GM21723 (cell line): ENCODE results near the gene ALDH7A1.
"Not testable (repeated sequence)": the region's sequence is repeated elsewhere in the genome, so short reads cannot be mapped to it uniquely, and the experiment has no call there.

Experiments
- ATAC-seq: cut with Tn5 transposase; IDR thresholded peaks from one replicate; pipeline ENCODE4 v1.9.1; 2021; ENCODE audit warnings: mild to moderate bottlenecking, moderate library complexity; ENCODE audit not compliant: unreplicated experiment

The ALDH7A1 gene

DNA sequence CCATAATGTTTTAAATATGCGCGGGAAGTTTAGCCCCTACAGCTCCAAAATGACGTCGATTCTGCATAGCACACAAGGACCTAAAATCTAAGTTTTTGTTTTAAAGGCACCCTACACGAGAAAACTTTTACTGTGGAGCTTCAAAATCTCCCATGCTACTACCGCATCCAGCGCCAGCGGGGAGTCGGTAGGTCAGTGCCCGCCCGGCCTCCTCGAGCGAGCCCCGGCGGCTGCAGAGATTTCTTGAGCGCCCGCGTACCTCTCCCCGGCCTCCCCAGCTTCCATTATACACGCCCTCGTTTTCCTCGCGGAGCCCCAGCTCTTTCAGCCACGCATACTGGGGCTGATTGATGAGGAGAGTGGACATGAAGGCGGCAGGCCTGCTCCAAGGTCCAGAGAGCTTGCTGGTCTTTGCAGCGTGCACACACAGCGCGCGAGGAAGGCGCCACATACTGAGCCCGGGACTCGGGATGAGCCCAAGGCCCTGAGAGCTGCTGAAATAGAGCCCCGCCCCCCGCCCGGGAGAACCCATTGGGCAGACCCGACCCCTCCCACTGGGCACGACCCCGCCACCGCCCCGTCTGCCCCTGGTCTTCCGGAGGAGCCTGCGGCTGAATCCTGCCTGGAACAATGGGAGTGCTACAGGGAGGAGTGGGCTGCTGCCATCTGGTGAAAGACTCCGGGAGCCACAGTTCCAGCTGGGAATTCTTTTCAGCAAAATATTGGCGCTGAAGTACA is at the start of gene ALDH7A1:
TSS of gene ALDH7A1 (minus strand) at position 472 of the 738 bp plus-strand sequence. CDS start at position 451, 21 bp downstream.
- peak; percentile 77 for ATAC-seq

DNA sequence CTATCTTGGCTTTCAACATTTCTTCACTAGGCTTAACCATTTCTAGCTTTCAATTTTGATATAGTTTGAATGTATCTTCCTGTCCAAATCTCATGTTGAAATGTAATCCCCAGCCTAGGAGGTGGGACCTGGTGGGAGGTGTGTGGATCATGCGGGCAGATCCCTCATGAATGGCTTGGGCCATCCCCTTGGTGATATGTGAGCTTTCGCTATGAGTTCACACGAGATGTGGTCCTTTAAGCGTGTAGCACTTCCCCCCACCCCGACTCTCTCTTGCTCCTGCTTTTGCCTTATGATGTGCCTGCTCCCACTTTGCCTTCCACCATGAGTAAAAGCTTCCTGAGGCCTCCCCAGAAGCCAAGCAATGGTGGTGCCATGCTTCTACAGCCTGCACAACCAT is 46.4 kb upstream of the ALDH7A1 start:
- peak; percentile 73 for ATAC-seq

DNA sequence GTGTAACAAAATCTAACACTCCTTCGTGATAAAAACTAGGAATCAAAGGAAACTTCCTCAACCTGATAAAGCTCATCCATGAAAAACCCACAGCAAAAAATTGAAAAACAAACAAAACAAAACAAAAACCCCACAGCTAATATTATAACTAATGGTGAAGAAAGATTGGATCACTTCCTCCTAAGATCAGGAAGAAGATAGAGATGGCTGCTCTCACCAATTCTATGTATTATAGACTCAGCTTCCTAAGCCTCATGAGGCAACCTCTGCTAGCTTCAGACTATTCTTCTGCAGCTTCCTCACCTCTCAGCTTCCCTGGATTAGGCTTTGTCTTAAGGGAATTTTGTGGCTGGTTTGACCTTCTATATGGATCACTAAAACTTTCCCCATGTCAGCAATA is 45.8 kb upstream of the ALDH7A1 start:
- peak; percentile 39 for ATAC-seq

DNA sequence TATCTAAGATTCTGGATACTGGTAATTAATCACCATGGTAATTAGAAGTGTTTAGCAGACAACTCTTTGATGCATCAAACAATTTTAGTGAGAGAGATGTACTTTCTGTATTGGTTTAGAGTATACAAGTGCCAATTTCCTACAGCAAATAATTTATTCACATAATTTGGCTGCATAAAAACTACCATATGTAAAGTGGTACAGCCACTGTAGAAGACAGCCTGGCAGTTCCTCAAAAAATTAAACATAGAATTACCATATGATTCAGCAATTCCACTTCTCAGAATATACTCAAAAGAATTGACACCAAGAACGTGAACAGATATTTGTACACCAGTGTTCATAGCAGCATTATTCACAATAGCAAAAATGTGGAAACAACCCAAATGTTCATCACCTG is 41.9 kb upstream of the ALDH7A1 start:
- no peak for ATAC-seq

DNA sequence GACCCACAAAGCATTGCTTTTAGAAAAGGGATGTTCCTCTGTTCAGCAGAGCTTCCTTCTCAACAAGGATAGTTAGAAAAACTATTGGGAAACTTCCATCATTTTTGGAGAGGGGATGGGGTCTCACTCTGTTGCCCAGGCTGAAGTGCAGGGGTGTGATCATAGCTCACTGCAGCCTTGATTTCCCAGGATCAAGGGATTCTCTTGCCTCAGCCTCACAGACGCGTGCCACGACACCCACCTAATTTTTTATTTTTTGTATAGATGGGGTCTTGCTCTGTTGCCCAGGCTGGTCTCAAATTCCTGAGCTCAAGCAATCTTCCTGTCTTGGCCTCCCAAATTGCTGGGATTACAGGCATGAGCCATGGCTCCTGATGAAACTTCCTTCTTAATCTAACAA is 40.6 kb upstream of the ALDH7A1 start:
- no peak for ATAC-seq

DNA sequence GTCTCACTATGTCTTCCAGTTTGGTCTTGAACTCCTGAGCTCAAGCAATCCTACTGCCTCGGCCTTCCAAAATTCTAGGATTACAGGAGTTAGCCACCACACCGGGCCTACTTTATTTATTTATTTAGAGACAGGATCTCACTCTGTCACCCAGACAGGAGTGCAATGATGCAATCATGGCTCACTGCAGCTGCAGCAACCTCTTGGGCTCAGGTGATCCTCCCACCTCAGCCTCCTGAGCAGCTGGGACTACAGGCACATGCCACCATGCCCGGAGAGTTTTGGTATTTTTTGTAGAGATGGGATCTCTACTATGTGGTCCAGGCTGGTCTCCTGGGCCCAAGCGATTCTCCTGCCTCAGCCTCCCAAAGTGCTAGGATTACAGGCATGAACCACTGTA is 38.5 kb upstream of the ALDH7A1 start:
- no peak for ATAC-seq

DNA sequence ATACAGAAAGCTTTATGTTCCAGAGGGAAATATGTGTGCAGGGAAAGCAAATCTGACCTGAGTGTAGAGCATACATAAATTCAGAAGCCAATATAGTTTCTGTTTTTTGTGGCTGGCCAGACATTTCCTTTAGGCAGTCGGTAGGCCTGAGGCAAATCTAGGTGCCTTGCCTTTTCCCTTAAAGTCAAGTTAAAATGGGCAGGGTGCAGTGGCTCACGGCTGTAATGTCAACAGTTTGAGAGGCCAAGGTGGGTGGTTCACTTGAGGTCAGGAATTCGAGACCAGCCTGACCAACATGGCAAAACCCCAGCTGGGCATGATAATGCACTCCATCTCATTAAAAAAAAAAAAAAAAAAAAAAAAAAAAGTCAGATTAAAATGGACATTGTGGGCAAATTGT is 36.9 kb upstream of the ALDH7A1 start:
- ATAC-seq, result no peak

DNA sequence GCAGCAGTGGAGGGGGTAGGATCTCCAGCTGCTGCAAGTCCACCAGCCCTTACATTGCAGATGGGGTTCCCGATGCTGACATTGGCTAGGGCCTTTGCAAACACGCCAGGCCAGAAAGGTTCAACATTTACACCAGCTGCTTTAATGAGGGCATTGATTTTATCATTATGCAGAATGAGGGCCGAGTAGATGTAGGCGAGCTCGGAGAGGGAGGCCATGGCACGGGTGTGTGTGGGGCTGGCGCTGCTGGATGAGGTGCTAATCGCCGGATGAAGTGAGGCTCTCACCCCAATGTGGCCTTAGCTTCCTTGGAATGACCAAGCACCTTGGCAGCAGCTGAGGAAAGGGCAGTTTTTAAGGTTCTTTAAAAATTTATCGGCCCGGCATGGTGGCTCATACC is 33.1 kb upstream of the ALDH7A1 start:
- ATAC-seq, result no peak

DNA sequence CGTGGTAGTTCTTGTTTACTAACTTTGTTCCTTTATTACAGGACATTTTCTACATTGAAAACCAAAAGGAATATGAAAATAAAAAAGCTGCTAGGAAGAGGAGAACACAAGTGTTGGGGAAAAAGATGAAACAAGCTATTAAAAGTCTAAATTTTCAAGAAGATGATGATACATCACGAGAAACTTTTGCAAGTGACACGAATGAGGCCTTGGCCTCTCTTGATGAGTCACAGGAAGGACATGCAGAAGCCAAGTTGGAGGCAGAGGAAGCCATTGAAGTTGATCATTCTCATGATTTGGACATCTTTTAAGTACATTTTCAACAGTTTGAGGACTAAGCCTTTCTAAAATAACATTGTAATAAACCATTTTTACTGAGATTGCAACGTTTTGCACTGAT is 29.5 kb upstream of the ALDH7A1 start:
- no peak for ATAC-seq

DNA sequence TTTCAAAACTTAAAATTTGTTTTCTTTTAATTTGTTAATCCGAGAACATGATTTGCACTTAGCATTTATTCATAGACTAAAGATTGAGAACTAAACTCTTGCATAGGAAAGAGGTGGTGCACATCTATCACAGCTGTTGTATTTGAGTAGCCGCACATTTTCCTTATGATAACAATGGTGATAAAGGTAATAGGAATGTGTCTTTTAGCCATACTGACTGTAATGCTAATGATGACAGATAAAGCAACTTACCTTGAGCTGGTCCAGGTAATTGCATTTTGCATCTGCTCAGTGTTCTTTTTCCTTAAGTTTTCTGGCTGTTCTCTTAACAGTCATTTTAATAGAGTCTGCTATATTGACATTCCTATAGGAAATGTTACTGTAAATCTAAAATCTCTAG is 24.8 kb upstream of the ALDH7A1 start:
- no peak for ATAC-seq

DNA sequence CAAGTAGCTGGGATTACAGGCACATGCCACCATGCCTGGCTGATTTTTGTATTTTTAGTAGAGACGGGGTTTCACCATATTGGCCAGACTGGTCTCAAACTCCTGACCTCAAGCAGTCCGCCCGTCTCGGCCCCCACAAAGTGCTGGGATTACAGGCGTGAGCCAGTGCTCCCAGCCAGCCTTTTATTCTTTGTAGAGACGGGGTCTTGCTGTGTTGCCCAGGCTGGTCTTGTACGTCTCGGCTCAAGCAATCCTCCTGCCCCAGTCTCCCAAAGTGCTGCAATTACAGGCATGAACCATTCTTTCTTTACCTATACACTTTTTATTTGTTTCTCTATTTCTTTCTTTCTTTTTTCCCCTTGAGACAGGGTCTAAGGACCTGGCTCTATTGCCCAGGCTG is 22.6 kb upstream of the ALDH7A1 start:
- not testable (repeated sequence) for ATAC-seq

DNA sequence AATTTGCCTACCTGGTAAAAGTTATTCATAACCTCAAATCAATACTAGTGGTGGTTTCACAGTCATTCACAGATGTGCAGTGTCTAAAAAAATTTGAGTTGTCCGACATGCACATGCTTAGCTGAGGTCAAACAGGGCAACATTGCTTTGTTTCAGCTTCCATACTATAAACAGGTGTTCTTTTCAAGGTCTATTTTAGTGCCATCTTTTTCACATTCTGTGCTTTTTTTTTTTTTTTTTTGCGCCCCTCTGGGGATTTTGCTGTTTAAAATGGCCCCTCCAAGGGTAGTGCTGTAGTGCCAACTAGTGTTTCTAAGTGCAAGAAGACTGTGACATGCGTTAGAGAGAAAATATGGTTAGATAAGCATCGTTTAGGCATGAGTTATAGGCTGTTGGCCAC is 20.3 kb upstream of the ALDH7A1 start:
- peak; percentile 97 for ATAC-seq

DNA sequence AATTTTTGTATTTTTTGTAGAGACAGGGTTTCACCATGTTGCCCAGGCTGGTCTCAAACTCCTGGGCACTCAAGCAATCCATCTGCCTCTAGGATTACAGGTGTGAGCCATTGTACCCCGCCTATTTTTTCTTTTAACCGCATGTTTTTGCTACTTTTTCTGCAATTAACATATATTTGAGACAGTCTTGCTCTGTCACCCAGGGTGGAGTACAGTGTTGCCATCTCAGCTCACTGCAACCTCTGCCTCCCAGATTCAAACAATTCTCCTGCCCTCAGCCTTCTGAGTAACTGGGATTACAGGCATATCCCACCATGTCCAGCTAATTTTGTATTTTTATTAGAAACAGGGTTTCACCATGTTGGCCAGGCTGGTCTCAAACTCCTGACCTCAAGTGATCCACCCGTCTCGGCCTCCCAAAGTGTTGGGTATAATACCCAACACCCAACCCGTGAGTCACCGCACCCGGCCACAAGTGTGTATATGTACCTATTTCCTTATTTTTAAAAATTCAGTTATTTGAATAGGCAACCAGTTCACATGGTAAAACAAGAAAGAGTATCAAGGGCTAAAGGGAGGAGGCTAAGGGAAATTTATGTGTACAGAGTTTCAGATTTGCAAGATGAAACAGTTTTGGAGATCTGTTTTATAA is 19.0 kb upstream of the ALDH7A1 start:
- no peak for ATAC-seq

DNA sequence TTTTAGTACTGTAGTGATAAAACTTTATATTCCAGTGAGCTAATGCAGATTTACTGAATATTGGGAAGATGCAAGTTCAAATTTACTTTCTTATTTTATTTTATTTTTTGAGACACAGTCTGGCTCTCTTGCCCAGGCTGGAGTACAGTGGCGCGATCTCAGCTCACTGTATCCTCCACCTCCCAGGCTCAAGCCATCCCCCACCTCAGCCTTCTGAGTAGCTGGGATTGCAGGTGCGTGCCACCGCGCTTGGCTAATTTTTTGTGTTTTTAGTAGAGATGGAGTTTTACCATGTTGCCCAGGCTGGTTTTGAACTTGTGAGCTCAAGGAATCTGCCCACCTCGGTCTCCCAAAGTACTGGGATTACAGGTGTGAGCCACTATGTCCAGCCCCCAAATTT is 15.6 kb upstream of the ALDH7A1 start:
- no peak for ATAC-seq

DNA sequence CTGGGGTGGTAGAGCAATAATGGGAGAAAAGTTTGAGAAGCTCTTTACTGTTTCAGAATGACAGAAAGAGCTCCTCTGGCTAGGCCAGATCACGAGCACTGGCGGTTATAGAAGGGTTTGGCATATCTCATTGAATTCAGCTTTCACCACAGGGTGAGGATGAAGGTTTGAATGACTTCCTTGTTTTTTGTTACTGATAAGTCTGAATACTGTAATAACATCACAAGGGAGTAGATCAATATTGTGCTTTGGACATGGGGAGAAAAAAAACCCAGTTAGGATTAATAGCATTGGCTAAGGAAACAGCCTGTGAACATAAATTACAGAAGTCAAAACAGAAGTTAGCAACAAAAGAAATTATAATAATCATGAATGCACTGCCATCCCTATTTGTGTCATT is 15.1 kb upstream of the ALDH7A1 start:
- no peak for ATAC-seq

DNA sequence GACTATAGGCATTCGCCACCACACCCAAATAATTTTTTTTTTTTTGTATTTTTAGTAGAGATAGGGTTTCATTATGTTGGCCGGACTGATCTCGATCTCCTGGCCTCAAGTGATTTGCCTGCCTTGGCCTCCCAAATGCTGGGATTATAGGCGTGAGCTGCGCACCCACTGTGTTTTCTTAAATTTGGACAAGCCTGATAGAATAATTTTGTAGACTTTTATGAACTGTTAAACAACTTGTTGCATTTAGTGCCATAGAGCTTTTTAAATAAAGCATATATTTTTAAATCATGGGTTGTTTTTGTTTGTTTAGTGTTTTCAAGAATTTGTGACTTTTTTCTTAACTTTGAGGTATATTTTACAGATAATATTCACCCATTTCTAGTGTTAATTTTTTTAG is 10.5 kb upstream of the ALDH7A1 start:
- ATAC-seq, result no peak

DNA sequence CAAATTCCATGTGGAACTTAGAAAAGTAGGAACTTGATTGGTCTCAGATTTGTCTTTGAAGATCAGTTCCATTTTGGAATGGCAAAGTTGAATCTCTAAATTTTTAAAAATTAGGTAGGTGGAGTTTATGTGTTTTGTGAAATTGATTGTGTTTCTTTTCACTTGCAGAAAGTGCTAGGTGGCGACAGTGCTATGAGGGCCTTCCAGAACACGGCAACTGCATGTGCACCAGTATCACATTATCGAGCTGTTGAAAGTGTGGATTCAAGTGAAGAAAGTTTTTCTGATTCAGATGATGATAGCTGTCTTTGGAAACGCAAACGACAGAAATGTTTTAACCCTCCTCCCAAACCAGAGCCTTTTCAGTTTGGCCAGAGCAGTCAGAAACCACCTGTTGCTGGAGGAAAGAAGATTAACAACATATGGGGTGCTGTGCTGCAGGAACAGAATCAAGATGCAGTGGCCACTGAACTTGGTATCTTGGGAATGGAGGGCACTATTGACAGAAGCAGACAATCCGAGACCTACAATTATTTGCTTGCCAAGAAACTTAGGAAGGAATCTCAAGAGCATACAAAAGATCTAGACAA is 8.5 kb upstream of the ALDH7A1 start:
- no peak for ATAC-seq

DNA sequence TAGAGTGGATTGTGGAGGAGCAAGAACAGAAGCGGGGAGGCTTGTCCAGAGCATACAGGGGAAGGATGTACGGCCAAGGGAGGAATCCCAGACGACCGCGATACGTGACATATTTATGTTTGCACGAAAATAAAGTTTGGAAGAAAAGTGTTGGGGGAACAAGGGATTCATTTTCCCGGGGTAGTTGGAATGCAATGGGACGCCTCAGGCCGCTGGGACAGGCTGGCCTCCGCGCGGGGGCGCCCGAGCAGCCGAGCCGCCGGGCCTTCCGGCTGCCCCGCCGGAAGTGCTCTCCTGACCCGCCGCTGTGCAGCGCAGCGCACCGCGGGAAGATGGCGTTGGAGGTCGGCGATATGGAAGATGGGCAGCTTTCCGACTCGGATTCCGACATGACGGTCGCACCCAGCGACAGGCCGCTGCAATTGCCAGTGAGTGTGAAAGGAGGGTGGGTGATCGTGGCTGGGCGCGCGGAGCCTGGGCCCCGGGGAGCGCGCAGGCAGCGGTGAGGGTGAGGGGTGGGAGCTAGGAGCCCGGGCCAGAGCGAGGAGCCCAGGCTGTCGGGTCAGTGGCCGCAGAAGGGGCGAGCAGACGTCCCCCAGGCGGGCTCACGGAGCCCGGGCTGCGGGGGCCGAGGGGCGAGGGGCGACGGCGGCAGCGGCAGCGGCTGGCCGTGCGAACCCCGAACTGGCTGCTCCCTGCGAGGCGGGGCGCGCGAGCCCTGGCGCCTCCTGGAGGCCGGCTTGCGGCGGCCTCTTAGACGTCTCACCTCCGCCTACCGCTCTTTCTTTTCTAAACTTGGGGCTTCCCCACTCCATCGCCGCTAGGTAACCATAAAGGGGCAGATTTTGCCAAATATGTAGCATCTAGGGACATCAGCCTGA is 5.9 kb upstream of the ALDH7A1 start, which contains the start of gene PHAX:
TSS of gene PHAX (plus strand) at position 317 of the 881 bp plus-strand sequence. CDS start at position 333, 16 bp downstream.
- ATAC-seq, result peak; percentile 97

DNA sequence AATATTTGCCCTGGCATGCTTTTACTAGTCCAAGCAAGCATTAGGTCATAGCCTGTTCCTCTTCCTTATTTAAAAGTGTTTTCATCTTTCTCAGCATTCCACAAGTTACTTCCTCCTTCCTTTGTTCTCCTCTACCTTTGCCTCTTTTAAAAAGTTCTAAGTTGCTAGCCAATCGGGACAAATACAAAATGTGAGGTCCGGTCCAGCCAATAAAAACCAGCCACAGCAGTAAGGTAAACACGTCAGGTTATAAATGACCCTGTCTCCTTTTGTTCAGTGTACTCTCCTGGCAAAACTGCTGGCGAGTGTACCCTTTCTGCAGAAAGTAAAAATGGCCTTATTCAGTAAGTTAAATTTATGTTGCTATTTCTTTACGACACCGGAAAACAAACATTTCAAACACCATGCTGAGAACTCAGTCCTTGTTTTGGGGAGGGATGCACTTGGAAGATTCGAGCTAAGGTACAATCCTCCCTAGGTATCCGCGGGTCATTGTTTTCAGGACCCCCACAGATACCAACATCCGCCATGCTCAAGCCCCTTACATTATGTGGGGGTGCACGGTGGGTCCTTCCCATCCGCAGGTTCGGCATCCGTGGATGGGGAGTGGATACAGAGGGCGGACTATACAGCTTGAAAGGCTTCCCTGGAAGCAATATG is 5.1 kb upstream of the ALDH7A1 start:
- ATAC-seq, result not testable (repeated sequence)

DNA sequence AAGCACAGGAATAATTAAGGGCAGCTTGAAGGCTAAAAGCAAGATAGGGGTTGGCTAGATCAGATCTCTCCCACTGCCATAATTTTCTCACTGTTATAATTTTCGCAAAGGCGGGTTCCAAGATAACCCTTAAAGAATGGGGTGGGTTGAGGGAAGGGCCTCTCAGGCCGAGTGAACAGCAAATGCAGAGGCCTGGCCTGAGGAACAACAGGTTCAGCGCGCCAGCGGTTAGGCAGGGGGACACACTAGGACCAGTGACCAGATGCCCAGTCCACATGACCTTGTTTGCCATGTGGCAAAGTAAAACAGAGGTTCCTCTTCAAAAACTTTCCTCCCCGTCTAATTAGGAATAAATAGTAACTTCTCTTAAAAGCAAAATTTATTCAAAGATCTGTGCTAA is 4.5 kb upstream of the ALDH7A1 start:
- no peak for ATAC-seq

DNA sequence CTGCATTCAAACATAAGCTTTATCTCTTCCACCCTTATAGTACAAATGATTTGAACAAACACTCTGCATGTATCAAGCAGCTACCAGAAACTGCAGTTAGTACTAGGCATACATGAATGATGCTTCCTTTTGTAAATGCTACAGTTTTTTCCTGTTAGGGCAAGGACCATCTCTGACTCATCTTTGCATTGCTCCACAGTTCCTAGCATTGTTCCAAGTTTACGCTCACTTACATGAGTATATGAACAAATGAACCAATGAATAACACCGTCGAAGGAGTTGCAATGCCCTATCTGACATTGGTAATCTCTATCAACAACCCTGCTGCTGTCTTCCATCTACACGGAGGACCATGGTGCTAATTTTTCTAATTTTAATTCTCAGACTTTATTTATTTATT is 2.1 kb upstream of the ALDH7A1 start:
- ATAC-seq, result no peak
